ENCODE data around the gene KRTAP1-5. TPM values are rescaled to one million over a fixed set of nuclear protein-coding genes. Genes with fewer than 3 reads are reported as not detected.
"Not testable (repeated sequence)": the region's sequence is repeated elsewhere in the genome, so short reads cannot be mapped to it uniquely, and the experiment has no call there.

The KRTAP1-5 gene
- total RNA-seq, 4 donors from 2014 or later: not detected

DNA sequence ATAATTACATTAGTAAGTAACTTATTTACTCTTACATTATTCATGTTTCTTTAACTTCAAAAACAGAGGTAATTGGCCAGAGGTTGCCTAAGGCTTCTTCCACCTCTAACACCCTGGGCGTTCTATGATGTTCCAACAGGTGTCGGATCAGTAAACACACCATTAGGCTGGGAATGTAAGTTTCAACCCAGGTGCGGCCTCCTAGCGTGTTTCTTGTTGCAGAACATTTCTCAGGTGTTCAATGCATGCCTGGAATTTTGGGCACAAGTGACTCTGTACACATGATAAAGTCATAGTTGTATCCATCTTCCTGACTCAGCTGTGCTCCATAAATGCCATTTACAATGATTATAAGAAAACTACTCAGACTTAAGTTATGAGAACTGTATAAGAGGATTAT, 27.0 kb upstream of the KRTAP1-5 start:
- TF ChIP-seq, protein P1, sequence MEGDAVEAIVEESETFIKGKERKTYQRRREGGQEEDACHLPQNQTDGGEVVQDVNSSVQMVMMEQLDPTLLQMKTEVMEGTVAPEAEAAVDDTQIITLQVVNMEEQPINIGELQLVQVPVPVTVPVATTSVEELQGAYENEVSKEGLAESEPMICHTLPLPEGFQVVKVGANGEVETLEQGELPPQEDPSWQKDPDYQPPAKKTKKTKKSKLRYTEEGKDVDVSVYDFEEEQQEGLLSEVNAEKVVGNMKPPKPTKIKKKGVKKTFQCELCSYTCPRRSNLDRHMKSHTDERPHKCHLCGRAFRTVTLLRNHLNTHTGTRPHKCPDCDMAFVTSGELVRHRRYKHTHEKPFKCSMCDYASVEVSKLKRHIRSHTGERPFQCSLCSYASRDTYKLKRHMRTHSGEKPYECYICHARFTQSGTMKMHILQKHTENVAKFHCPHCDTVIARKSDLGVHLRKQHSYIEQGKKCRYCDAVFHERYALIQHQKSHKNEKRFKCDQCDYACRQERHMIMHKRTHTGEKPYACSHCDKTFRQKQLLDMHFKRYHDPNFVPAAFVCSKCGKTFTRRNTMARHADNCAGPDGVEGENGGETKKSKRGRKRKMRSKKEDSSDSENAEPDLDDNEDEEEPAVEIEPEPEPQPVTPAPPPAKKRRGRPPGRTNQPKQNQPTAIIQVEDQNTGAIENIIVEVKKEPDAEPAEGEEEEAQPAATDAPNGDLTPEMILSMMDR (IDR thresholded peaks at IDR 0.05; ENCODE audit: low read depth): no peak

DNA sequence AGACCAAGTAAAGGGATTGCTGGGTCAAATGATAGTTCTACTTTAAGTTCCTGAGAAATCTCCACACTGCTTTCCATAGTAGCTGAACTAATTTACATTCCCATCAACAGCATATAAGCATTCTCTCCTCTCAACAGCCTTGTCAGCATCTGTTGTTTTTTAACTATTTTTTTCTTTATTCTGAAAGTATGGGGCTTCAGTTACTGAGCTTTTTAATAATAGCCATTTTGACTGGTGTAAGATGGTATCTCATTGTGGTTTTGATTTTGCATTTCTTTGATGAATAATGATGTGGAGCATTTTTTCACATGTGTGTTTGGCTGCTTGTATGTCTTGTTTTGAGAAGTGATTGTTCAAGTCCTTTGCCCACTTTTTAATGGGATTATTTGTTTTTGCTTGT, 25.6 kb upstream of the KRTAP1-5 start:
- TF ChIP-seq, protein P1 (IDR thresholded peaks at IDR 0.05; ENCODE audit: low read depth): no peak

DNA sequence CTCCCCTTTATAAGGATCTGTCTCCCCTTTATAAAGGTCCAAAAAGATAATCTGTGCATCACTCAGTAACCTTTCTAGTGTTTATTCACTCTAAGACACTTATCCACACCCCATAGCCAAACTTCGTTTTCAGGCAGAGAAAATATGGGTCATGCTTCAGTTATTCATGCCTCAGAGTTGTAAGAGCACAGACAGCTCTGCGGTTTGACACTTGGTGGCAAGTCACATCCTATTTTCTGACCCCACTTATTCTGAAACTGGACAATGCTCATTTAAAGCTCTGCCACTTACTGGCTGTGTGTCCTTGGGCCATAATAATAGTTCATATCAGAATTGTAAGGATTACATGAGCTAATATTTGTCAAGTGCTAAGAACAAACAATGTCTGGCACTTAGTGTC, 22.1 kb upstream of the KRTAP1-5 start:
- TF ChIP-seq, protein P1 (IDR thresholded peaks at IDR 0.05; ENCODE audit: low read depth): no peak

DNA sequence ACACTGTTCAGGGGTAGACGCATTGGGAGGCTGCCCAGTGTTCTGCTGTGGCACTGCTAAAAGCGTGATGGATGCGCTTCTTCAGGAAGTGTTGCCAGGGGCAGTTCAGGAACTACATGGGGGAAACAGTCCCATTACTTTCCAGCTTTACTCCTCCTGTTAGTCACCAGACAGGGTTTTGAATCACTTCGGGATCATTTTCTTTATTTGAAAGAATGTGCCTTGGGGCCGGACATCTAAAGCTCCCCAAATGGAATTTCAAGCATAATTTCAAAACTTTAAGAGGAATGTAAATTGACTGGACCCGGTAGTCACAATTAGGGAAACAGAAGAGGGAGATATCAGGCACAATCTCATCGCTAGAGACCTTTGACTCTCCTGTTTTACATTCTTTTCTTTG, 21.4 kb upstream of the KRTAP1-5 start:
- TF ChIP-seq, protein P1 (IDR thresholded peaks at IDR 0.05; ENCODE audit: low read depth): no peak

DNA sequence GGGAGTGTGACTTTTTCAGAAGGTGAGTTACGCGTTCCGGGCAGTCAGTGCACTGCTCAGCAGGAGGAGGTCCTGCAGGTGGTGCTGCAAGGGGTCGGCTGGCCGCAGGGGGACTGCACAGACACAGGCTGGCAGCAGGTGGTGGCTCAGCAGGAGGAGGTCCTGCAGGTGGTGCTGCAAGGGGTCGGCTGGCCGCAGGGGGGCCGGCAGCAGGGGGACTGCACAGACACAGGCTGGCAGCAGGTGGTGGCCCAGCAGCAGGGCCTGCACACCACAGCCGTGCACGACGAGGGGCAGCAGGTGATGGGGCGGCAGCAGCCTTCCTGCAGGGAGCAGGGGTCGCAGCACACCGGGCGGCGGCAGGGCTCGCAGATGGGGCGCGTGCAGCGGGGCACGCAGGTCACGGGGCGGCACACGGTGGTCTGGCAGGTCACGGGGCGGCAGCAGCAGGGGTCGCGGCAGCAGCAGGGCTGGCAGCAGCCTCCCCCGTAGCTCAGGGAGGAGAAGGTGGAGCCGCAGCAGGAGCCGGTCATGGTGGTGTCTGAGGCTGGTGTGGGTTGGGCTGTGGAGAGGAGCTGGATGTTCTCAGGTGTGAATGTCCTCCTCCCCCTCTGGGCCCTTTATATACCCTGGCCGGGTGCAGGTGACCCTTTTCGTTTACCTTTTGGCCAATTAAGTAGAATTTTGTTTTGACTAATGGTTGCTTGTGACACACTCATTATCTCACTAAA, 19.9 kb upstream of the KRTAP1-5 start, which contains the start of gene KRTAP2-1:
Gene KRTAP2-1, minus strand, starts transcription at position 582 of the 731 bp plus-strand sequence. Its CDS starts 49 bp downstream, at position 533.
- TF ChIP-seq, protein P1 (IDR thresholded peaks at IDR 0.05; ENCODE audit: low read depth): not testable (repeated sequence)

DNA sequence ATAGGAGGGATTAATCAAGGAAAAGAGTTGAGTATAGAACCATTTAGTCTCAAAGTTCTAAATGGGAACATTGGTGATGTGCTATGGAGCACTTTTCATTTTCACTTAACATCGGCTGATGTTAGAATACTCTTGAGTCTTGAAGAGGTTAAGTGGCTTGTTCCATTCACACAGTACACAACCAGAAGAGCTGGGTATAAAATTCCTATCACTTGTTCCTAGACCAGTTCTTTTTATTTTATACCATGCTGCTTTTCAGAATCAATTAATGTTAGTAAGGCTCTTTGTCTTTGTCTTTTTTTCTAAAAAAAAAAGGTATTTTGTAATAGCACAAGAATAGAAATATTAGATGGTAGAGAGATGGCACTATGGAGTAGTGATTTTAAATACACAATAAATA, 15.9 kb upstream of the KRTAP1-5 start:
- TF ChIP-seq, protein P1 (IDR thresholded peaks at IDR 0.05; ENCODE audit: low read depth): no peak

DNA sequence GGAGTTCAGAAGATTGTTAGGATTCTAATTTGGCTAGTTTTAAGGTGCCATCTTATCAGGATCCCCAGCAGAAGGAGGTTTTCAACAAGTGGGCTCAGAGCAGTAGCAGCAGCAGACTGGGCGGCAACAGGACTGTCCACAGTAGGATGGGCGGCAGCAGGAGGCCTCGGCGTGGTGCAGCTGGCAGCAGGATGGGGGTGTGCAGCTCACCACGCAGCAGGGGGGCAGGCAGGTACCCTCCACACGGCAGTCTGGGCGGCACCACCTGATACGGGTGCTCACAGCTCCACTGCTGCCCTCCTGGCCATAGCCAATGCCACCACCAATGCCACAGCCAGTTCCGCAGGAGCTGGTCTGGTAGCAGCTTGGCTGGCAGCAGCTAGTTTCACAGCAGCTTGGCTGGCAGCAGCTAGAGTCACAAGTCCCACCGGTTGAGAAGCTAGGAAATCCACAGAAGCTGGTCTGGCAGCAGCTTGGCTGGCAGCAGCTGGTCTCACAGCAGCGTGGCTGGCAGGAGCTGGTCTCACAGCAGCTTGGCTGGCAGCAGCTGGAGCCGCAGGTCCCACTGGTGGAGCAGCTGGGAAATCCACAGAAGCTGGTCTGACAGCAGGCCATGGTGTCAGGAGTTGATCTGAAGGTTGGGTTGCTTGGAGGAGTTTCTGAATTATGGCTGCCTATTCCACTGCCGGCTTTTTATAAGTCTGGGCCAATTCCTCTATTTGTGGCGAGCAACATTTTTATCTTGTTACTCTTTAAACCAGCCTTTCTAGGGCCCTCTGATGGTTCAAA, 14.0 kb upstream of the KRTAP1-5 start, which contains the start of gene KRTAP1-1:
Gene KRTAP1-1, minus strand, starts transcription at position 668 of the 789 bp plus-strand sequence. Its CDS starts 53 bp downstream, at position 615.
- TF ChIP-seq, protein P1 (IDR thresholded peaks at IDR 0.05; ENCODE audit: low read depth): not testable (repeated sequence)
